Mammary epithelial cell (primary cell): ENCODE results near the gene ACVR1C.

Experiments used
- CTCF ChIP-seq, 2 donors: IDR thresholded peaks in 1 of 2; conservative IDR thresholded peaks in 1 of 2; 2 replicates each; pipeline ENCODE4 v1.5.1; 2011 to 2012; ENCODE audit warnings: inconsistent platforms in 2 of 2, low read length in 2 of 2, mild to moderate bottlenecking in 2 of 2, control low read depth in 1 of 2, low read depth in 1 of 2; ENCODE audit not compliant: insufficient read depth in 1 of 2; ENCODE audit errors: extremely low read depth in 1 of 2
- EZH2 ChIP-seq: IDR thresholded peaks from 2 replicates; pipeline ENCODE4 v1.6.1; 2012; ENCODE audit warnings: low read length, inconsistent platforms, borderline replicate concordance

- TF ChIP-seq CTCF (conservative IDR thresholded peaks at IDR 0.05 in 1 of 2, IDR thresholded peaks at IDR 0.05 in 1 of 2; ENCODE audit: extremely low read depth in 1 of 2, insufficient read depth in 1 of 2, low read depth in 1 of 2, low read length in 2 of 2) (no peak), EZH2 (no peak)
These were observed 28.4 kb upstream of the ACVR1C start for GRCh38 chr2:157657101-157657500.
